GM19238 (cell line): ENCODE results near the gene SKA3.
"Not testable (repeated sequence)": the region's sequence is repeated elsewhere in the genome, so short reads cannot be mapped to it uniquely, and the experiment has no call there.

Experiments used
- DNase-seq: peaks from one replicate; pipeline ENCODE4 v3.0.0; 2011; ENCODE audit warnings: low spot score; ENCODE audit not compliant: insufficient read length

SKA3 gene

DNA sequence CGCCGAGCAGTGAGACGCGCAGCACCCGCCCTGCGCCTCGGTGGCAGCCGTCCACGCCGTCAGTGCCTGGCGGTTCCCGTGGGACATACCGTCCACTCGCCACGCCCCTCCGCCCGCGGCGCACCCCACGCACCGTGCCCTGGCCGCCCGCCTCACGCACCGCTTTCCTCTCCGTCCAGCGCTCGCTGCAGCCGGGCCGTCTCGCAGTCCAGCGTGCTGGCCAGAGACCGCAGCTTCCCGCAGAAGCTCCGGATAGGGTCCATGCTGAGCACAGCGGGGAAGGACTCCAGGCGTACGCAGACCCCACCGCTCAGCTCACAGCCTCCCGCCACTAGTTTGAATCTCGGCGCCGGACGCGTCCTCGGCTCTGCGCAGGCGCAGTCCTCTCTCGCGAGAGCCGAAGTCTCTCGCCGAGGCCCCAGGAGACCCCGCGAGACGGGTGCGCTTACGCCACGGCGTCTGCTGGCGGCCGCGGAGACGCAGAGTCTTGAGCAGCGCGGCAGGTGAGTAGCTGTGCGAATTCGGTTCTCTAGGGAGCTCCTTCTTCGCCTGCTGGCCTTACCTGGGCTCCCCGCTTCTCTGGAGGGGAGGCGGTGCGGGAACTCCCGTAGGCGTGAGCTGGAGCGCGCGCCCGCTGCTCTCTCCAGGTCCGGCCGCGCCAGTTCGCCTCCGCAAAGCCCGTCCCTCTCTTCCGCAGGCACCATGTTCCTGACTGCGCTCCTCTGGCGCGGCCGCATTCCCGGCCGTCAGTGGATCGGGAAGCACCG lies at the start of gene SKA3, which contains the start of gene MRPL57:
Gene SKA3, minus strand, starts transcription at position 338 of the 767 bp plus-strand sequence. Its CDS starts 75 bp downstream, at position 263.
Gene MRPL57, plus strand, starts transcription at position 444 of the 767 bp plus-strand sequence. Its CDS starts 259 bp downstream, at position 703.
- peak; percentile 91 for DNase-seq

DNA sequence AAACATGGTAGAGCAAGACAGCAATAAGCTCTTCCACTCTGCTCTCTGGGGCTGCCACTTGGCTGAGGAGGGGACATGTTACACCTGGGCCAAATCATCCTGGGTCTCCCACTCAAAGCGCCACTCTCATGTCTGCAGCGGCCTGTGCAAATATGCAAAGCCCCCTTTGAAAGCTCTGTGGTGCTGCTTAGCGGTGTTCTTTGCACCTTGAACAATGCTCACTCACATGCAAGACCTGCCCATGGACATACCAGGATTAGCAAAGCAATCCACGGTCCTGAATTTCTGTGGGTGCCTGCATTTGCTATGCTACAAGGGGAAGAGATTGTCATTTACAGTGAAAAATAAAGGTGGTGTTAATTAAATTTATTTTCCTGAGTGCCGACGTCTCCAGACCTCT lies 48.7 kb upstream of the SKA3 start:
- no peak for DNase-seq

DNA sequence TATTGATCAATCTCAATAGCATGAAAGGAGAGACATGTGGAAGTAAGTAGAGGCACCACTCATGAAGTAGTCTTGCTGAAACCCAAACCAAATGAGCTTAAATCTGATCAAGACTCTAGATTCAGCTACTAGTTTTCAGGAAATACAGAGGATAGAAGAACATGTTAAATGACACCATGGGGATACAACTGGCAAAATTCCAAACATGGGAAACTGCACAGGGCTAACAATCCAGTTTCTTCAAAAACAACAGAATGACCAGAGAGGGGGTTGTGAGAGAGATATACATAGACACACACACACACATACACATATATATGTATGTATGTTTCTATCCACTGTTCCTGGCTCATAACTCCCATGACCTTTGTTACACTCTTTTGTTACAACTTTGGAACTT lies 44.9 kb upstream of the SKA3 start:
- no peak for DNase-seq

DNA sequence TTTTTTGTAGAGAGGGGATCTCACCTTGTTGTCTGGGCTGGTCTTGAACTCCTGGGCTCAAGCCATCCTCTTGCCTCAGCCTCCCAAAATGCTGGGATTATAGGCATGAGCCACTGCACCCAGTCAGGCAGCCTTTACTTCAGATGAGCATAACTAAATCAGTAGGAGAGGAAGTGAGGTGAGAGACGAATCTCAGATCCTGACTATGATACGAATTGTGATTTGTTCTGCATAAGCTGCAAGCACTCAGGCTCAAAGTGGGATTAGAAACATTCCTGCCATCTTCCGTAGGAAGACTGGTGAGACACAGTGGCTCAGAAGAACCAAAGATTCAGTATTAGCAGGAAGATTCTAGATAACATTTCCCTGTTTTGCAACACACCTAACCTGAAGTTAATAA lies 43.4 kb upstream of the SKA3 start:
- not testable (repeated sequence) for DNase-seq

DNA sequence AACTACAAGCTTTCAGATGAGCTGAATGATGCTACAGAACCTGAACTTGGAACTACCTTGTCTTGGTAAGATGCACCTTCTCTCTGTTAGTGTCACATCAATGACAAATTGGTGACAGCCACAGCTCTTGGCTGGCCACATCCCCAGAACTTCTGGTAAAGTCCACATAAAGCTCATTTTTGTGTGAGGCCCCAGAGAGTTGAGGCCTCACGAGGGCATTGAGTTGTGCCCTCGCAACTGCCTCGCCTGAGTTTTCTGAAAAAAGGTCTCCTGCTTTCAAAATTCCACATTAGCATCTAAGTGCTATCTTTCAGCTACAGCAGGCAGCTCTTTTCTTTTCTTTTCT lies 42.7 kb upstream of the SKA3 start:
- DNase-seq, result no peak

DNA sequence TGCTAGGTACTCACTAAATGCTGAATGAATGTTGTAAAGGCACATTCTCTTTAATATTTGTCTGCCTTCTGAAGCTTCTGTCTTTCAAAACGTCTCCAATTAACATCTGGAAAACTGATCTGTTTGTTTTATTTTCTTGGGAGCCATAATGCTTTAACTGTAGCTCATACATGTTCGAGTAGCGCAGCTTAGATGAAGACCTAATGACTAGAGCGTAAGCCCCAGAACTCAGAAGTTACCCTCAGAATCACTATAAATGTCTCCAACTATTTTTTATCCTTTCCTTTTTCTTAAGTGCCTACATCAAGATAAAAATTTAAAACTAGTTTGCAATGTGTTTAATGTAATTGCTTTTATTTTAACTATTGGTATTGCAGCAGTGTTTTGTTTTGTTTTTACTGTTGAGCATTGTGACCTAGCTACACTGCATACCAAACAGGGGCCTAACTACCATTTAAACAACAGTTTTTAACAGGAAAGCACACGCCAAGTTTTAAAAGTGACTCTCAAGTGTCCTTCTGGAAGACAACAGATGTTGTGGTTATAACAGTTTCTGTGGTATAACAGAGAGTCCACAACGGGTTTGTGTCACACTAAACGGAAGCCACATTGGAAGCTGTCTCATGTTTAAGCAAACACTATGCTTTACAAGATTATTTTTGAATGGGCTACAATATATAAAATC lies 42.1 kb upstream of the SKA3 start:
- DNase-seq, result peak; percentile 27

DNA sequence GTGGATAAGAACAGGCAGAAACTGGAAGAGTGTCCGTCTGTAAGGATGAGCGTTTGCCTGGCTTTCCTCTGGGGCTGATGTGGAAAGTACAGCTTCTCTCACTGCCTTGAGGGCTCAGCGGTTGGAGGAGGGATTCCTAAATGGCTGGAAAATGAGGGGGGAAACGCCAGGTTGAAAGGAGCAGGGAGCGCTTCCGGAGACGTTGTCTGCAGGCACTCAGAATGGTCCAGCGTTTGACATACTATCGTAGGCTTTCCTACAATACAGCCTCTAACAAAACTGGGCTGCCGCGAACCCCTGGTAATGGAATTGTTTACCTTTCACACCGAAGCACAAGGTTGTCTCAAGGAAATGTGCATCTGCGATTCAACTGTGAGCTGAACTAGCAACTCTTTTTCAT lies 40.0 kb upstream of the SKA3 start:
- DNase-seq, result no peak

DNA sequence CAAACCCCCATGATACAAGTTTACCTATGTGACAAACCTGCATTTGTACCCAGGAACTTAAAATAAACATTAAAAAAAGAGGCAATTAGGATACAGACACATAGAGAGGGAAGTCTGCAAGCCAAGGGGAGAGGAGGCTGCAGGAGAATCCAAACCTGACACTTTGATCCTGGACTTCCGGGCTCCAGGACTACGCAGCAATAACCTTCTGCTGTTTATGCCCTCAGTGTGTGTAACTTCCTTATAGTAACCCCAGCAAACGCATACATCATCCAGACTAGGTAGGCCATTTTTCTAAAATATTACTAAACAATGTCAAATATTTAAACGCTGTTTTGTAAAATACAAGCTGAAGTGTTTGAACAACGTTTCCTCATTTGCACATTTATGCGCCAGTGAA lies 39.1 kb upstream of the SKA3 start:
- not testable (repeated sequence) for DNase-seq

DNA sequence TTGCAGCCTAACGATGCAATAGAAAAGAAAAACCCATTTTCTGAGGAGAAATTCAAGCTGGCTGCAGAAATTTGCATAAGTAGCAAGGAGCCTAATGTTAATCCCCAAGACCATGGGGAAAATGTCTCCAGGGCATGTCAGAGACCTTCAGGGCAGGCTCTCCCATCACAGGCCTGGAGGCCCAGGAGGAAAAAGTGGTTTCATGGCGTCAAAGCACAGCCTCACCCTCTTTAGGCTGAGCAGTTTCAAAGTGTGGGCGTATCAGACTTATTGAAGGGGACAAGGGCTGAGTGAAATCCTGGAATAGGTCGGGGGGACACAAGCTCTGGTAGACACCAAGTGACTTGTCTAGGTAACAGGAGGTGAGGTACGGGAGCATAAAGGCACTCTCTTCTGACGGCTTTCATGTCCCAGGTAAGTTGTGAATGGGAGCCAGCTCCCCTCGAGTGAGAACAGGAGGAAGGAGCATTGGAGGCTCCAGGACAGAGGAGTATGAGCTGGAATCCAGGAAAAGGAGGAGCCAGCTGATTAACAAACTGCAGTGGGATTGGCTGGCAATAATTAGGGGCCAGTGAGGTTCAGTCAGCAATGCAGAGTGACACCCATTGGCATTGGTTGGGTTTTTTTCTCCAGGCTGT lies 35.9 kb upstream of the SKA3 start:
- DNase-seq, result no peak

DNA sequence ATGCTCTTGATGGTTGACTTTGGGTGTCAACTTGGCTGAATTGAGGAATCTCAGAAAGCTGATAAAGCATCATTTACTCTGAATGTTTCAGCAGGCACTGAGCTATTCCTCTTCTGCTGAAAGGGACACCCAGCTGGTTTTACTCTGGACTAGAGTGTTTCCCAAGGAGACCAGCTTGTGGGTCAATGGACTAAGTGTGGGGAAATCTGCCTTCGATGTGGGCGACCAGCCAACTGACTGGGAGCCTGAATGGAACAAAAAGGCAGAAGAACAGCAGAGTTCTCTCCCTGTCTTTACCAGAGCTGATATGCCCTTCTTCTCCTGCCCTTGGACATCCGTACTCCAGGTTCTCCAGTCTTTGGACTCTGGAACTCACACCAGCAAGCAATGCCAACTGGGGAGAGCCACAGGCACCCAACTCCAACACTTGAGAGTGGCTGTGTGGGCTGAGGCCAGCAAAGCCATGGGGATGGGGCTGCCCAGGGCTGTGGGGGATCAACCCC lies 32.4 kb upstream of the SKA3 start:
- no peak for DNase-seq

DNA sequence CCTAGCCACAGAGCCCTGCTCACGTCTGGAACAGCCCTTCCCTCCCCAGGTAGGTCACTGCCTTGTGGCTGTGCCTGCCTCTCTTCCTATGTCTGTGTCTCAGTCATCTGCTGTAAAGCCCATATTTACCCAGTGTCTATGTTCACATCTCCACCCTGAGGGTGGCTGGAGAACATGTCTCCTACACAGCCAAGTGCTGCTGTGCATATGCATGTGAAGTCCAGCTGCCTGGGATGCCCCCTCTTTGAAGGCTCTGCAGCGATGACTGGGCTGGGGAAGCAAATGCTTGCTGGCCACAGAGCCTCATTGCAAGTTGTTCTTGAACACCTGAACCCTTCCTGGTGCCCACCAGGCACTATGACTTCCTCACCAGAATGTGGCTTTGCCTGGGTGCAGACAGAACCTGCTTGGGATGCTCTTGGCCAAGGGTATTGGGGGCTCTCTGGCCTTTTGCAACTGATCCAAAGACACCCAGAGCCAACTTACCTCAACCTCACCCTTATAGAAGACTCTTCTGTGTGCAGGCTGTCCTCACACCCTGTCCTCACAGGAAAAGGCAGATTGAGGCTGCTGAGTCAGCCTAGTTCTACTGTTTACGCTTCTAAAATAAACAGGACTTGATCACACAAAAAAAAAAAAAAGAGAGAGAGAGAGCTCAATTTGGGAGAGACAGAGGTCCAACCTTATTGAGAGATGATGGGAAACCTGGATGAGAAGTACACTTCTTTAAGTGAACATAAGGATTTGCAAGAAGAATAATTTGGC lies 26.6 kb upstream of the SKA3 start:
- DNase-seq, result no peak

DNA sequence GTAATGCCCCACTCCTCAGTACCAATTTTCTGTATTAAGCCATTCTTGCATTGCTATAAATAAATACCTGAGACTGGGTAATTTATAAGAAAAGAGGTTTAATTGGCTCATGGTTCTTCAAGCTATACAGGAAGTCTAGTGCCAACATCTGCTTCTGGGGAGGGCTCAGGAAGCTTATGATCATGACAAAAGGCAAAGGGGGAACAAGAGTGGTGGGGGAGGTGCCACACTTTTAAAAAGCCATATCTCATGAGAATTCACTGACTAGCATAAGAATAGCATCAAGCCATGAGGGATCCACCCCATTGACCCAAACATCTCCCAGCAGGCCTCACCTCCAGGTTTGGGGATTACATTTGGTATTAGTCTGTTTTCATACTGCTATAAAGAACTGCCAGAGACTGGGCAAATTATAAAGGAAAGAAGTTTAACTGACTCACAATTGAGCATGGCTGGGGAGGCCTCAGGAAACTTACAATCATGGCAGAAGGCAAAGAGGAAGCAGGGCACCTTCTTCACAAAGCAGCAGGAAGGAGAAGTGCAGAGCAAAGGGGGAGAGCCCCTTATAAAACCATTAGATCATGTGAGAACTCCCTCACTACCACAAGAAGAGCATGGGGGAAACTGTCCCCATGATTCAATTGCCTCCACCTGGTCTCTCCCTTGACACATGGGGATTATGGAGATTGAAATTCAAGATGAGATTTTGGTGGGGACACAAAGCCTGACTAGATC lies 25.3 kb upstream of the SKA3 start:
- not testable (repeated sequence) for DNase-seq

DNA sequence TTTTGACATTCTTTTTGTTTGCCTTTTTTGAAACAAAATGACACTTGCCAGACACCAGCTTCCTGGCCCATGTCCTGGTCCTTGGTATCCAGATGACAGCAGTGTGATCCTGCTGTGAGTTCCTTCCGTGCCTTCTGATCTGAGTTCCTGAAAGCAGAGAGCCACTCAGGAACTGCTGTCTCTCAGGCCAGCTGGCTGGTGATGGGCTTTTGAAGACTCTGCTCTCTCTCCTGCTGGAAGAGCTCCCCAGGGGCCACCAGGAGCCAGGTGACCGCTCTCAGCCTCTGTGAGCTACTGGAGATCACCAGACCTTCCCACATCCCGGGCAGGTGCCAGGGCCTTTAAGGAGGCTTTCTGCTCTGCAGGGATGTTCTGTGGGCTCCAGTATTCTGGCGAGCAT lies 22.0 kb upstream of the SKA3 start:
- not testable (repeated sequence) for DNase-seq

DNA sequence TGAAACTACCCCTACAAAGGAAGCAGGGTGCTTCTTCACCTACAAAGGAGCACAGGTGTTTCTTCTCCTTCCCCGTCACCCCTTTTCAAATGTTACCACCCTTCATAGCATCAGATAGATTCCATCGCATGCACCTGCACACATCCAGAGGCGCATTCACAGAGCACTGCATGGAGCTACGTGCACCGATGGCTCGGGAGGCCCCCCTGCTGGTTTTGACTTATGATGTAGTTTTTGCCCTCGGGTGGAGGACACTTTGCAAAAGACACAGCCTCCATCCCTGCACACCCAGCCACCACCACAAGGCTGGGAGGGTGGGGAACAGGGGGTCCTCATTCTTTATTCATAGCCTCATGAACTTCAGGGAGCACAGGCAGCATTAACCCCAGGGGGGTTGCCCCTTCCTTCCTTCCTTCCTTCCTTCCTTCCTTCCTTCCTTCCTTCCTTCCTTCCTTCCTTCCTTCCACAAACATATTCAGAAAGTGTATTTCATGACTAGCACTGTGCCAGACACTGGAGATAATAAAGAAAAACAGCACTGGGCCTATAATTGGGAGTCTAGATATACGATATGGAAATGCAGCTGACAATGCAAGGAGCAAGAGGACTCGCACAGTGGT lies 21.4 kb upstream of the SKA3 start:
- DNase-seq, result not testable (repeated sequence)

DNA sequence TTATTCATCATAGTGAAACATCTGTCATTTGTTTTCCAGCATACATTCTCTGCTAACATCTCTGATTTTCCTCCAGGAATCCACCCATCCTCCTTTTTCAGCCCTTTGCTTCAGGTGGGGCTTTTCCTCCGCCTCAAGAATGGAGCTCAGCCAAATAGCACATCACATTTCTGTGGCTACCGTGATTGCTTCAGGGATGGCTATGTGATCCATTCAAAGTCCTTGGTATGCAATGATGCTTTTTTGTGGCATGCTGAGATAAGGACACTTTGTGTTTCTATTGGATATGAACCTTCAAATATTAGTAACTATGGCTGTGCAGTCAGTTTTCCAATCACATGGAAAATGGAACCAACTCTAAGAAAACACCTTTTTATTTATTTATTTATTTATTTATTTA lies 18.4 kb upstream of the SKA3 start:
- DNase-seq, result not testable (repeated sequence)

DNA sequence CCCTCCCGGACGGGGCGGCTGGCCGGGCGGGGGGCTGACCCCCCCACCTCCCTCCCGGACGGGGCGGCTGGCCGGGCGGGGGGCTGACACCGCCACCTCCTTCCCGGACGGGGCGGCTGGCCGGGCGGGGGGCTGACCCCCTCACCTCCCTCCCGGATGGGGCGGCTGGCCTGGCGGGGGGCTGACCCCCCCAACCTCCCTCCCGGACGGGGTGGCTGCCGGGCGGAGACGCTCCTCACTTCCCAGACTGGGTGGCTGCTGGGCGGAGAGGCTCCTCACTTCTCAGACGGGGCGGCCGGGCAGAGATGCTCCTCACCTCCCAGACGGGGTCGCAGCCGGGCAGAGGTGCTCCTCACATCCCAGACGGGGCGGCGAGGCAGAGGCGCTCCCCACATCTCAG lies 10.1 kb upstream of the SKA3 start:
- not testable (repeated sequence) for DNase-seq

DNA sequence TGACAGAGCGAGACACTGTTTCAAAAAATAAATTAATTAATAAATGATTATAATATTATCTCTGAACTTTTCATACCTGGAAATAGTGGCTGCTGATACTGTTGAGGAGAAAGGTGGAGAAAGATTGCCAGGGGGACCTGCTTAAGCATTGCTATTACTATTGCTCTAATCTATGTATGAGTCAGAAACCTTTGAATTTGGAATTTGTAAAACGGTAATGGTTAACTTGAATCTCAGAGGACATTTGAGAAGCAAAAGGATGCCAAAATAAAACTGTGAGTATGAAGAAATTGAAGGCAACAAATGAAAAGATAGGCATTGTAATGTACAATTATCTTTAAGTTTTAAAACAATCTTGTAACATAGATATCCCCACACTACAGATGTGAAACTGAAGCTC lies 5.3 kb upstream of the SKA3 start:
- DNase-seq, result no peak

DNA sequence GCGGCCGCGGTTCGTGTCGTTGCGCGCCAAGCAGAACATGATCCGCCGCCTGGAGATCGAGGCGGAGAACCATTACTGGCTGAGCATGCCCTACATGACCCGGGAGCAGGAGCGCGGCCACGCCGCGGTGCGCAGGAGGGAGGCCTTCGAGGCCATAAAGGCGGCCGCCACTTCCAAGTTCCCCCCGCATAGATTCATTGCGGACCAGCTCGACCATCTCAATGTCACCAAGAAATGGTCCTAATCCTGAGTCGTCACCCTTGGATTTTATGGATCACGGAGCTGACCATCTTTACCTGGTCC lies 581 bp upstream of the SKA3 start:
- DNase-seq, result no peak

DNA sequence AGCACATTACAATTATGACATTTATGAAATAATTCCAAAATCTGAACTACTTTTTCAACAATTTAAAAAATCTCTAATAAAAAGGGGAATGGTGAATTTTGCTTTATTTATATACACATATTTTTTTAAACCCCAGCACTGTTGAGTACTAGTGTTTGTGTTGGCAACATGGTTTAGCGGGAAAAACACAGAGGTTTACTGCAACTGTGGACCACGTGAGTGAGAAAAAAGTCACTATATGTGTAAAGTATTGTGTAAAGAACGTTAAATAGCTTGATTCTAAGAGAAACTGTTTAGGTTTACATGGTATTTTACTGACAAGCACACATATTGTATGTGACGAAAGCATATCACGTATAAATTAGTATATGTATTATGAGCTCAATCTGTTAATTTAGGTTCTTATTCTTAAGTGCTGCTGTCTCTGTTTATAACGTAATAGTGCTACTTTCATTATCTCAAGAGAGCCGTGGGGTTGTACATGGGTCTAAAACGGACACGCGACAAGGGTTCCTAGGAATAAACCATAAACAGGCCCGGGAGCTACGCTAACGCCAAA lies 617 bp downstream of the SKA3 start:
- no peak for DNase-seq

DNA sequence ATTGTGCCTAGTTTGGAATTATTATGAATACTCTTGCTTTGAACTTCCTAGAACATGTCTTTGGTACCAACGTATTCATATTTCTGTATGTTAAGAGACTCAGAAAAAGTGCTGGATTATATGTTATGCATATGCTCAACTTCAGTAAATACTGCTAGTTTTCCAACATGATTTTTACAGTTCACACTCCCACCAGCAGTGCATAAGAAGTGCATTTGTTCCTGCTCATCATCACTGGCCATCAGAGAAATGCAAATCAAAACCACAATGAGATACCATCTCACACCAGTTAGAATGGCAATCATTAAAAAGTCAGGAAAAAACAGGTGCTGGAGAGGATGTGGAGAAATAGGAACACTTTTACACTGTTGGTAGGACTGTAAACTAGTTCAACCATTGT lies 2.6 kb downstream of the SKA3 start:
- not testable (repeated sequence) for DNase-seq
